Dermis blood vessel endothelial cell (primary cell): ENCODE measurements around the gene RPS2. TPM values are rescaled to one million over a fixed set of nuclear protein-coding genes. Genes with fewer than 3 reads are reported as not detected.
A peak's percentile ranks its signal among the peaks of the same experiment; 100 is the strongest.
"Not testable (repeated sequence)": the region's sequence is repeated elsewhere in the genome, so short reads cannot be mapped to it uniquely, and the experiment has no call there.

Experiments
- DNase-seq: peaks from one replicate; pipeline ENCODE4 v3.0.0; 2010
- total RNA-seq: library from RNA; depleted of rRNA; stranded (reverse); fragments of >200 nt; gene quantifications from 2 replicates; pipeline ENCODE4 v1.2.3, GENCODE V29; 2014

The RPS2 gene
- total RNA-seq, 1 donor from 2014 or later, result 1,669 TPM

GRCh38 chr16:1962161-1963153 lies 2.2 kb downstream of the RPS2 start:
- not testable (repeated sequence) for DNase-seq

GRCh38 chr16:1961651-1962067 lies 3.0 kb downstream of the RPS2 start:
- DNase-seq, result no peak

GRCh38 chr16:1960665-1961630 lies 3.7 kb downstream of the RPS2 start:
- peak; percentile 31 for DNase-seq

- DNase-seq, result peak; percentile 95
Observed at GRCh38 chr16:1959269-1960039, 5.2 kb downstream of the RPS2 start, which contains the start of gene NDUFB10. TSS of gene NDUFB10 (plus strand) at chr16:1959538. CDS start at chr16:1959625, 87 bp downstream.

- no peak for DNase-seq
Observed at GRCh38 chr16:1958715-1959268, 5.8 kb downstream of the RPS2 start.

- not testable (repeated sequence) for DNase-seq
Observed at GRCh38 chr16:1958143-1958491, 6.5 kb downstream of the RPS2 start.

GRCh38 chr16:1957434-1958142 lies 7.0 kb downstream of the RPS2 start:
- DNase-seq, result not testable (repeated sequence)

GRCh38 chr16:1953734-1954133 lies 10.9 kb downstream of the RPS2 start:
- no peak for DNase-seq

GRCh38 chr16:1950559-1950958 lies 14.1 kb downstream of the RPS2 start:
- no peak for DNase-seq

- no peak for DNase-seq
Observed at GRCh38 chr16:1950047-1950446, 14.6 kb downstream of the RPS2 start.

- no peak for DNase-seq
Observed at GRCh38 chr16:1949507-1949906, 15.1 kb downstream of the RPS2 start.

GRCh38 chr16:1947369-1947670 lies 17.3 kb downstream of the RPS2 start:
- no peak for DNase-seq

- peak; percentile 54 for DNase-seq
Observed at GRCh38 chr16:1946495-1947368, 17.9 kb downstream of the RPS2 start.

GRCh38 chr16:1945559-1946391 lies 18.9 kb downstream of the RPS2 start:
- no peak for DNase-seq

- no peak for DNase-seq
Observed at GRCh38 chr16:1944612-1945199, 19.9 kb downstream of the RPS2 start.

- peak; percentile 98 for DNase-seq
Observed at GRCh38 chr16:1942810-1943726, 21.6 kb downstream of the RPS2 start, which contains the start of gene MSRB1. TSS of gene MSRB1 (minus strand) at chr16:1943199. CDS start at chr16:1943156, 43 bp downstream.

GRCh38 chr16:1942047-1942809 lies 22.4 kb downstream of the RPS2 start:
- no peak for DNase-seq
